Measurements from ENCODE around the gene PKN1.
"Not testable (repeated sequence)": the region's sequence is repeated elsewhere in the genome, so short reads cannot be mapped to it uniquely, and the experiment has no call there.

Gene PKN1

DNA sequence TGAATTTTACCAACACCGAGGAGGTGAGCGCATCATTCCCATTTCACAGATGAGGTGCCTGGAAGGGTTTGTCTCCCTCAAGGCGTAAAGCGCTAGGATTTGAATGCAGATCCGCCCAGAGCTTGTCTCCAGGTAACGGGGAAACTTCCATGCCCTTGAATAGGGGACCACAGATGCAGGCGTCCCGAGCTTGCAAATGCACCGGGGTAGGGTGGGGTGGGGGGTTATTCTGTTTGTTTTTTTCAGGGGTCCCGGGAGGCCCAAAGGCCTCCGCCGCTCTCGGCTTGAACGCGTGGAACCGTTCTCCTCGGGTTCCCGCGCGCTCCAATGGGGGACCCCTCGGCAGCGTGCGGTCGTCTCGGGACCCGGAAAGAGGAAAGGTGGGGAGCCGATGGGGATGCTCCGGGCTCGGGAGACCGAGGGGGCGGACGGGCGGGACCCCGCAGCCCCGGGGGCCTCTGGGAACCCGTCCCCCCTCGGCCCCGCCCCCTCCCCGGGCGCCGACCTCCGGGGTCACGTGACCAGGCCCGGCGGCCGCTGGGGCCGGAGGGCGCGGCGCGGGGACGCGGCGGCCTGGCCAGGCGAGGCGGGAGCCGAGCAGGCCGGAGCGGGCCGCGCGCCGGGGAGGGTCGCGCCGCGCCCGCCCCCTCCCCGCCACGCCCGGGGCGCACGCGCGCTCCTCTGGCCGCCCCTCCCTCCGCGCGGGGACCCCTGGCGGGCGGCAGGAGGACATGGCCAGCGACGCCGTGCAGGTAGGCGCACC is at the start of gene PKN1:
PKN1 (plus strand) TSS at position 516 of the 763 bp plus-strand sequence; CDS start at position 732, 216 bp downstream.
- peak; percentile 45 to 57 for DNase-seq

DNA sequence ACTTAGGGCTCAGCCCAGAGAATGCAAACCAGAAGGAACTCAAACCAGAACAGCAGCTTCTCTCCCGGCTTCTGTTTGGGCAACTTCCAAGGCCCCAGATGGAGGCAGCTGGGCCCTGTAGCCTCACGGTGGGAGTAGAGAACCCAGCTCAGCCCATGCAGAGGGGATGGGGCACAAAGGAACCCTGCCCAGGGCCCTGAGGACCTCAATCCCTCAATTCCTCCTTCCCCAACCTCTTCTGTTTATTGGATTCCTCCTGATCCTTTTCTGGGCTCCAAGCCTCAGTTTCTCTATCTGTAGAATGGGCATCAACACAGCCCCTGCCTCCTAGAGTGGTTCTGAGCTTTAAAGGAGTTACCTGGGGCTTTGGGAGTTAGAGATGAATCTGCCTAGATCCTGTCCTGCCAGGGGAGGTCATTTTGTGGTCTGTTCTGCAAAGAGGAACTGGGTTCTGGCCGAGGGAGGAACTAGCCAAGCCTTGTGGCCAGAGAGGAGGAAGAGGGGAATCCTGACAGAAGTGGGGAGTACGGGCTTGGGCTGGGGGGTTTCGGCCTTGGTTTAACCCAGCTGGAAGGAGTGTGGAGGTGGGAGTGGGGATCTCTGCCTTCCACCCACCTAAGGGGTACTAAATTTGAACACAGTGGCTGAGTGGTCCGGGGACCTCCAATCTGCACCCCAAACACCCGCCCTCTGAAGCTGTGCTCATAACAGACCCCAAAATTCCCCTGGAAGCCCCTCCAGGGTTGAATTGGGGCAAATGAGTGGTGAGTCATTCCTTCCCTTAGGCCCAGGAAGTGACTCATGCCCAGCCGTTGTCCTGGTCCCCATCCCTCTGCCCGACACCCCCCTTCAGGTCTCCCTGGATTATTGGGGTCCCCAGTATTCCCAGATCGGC is 49.2 kb upstream of the PKN1 start:
- DNase-seq: no peak

DNA sequence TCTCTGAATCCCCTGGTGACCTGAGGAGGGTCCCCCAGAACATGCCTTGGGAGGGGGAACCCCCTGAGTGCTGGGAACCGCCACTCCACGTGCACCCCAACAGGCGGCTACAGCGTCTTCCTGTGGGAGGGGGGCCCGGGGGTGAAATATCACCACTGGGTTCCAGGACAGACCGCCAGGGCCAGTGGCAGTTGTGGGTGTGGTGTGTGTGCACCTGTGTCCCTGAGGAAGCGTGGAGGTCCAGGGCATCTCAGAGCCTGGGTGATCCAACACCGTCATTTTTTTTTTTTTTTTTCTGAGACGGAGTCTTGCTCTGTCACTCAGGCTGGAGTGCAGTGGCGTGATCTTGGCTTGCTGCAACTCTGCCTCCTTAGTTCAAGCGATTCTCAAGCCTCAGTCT is 47.6 kb upstream of the PKN1 start:
- no peak for DNase-seq

DNA sequence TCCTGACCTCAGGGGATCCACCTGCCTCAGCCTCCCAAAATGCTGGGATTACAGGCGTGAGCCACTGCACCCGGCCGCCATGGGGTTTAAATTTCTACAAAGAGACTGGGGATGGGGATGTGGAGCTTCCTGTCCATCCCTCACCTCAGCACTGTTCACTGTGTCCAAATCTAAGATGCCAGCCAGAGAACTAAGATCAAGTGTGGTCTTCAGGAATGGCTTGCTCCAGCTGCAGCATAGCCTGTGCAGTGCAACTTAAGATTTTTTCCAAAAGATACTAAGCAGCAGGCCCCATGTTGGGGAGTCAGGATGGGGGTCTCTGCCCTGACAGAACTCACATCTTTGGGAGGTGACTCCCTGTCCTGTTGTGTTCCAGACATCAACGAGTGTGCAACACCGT is 42.6 kb upstream of the PKN1 start:
- no peak for DNase-seq

DNA sequence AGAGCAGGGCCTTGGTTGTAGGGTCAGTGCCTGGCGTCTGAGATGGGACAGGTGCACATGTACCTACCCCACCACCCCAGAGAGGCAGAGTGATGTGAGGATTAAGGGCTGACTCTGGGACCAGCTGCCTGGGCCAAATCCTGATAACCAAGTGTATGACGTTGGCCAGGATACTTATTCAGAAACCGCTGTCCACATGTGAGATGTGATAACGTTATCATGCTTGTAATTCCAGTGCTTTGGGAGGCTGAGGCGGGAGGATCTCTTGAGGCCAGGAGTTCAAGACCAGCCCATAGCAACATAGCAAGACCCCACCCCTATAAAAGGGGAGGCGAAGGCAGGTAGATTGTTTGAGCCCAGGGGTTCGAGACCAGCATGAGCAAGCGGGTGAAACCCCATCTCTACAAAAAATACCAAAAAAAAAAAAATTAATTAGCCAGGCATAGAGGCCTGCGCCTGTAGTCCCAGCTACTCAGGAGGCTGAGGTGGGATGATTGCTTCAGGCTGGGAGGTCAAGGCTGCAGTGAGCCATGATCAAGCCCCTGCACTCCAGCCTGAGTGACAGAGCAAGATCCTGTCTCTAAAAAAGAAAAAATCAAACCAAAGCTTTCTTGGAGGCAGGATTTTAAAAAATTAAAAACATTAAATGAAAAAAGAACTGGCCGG is 41.8 kb upstream of the PKN1 start:
- DNase-seq: no peak

DNA sequence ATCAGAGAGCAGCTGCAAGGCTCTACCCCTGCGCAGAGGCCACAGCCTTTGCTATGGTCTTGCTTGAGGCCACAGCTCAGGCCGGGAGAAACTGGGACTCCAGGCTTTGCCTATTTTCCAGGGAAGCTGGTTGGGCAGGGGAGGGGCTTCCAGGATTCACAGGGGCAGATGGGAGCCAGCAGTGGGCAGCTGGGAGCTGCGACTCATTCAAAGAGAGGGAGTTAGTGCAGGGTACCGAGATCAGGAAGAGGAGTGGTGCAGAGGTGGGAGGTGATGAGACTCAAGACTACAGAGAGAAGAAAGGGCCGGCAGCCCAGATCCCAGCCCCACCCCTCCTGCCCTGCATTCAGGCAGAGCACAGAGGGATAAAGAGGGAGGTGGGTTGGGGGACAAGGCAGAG is 39.8 kb upstream of the PKN1 start:
- DNase-seq: no peak

DNA sequence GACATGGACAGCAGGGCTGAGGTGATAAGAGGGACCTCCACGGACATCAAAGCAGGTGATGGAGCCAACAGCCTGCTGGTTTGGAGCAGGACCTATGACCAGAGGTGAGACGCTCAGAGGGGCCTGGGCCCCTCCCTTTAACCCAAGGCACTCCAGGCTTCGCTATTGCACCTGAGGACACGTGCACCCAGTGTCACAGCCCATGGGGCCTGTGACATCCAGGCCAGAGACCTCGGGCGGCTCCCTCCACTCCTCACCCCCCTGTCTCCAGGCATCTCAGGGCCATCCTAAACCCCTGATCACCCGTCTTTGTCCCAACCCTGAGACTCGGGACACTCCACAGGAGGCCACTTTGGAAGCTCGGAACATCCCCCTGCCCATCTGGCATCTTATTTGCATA is 38.9 kb upstream of the PKN1 start:
- no peak for DNase-seq

DNA sequence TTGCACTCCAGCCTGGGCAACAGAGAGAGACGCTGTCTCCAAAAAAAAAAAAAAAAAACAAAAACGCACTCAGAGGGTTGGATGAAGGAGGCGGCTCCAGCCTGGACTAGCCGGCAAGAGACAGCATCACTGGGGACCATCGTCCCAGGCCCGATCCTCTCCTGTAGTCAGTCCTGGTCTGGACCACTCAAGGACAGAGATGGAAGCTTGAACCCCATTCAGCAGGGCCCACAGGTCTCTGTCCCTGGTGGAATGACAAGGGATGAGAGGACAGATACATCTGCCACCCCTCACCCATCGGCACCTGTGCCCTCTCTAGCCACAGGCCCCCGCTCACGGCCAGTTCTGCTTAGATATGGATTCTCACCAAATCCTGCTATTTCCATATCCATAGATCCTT is 37.8 kb upstream of the PKN1 start:
- DNase-seq: no peak

DNA sequence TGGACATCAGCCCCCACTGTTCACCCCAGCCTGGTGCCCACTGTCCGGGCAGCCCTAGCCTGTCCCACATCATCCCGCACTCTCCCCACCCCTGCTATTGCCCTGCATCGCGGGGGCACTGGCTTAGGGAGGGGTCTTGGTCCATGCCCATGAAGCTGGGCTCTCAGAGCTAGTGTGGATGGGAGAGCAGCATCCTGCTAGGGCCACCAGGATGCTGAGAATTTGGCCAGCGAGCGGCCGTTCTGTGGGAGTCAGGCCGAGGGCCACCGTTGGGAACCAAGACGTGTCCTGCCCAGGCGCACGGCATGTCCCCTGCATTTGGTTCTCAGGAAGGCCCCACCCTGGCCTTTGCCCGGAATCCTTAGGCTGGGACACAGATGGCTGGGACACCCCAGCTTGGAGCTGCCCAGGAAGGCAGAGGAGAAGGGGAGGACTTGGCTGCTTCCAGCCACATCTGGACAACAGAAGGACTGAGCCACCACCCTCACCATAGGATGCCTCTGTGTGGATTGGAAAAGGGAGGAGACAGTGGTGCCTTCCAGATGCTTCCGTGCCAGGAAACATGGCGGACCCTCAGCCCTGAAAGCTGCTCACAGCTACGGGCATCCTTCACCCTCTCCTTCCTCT is 37.3 kb upstream of the PKN1 start:
- DNase-seq: no peak

DNA sequence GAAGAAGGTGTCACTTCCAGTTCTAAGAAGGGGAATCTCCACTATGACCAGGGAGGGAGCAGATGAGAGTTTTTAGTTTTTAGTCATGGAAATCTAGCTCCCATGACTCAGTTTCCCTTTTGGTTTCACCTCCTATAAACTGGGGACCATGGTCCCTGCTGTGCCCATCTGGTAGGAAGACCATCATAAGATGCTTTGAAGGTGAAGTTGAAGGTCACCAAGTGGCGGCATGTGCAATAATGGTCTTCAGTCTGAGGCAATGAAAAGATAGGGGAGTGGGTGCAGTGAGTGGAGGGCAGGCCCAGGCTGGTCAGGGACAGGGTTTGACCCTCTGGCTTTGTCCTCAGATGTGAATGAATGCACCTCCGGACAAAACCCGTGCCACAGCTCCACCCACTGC is 36.4 kb upstream of the PKN1 start:
- not testable (repeated sequence) for DNase-seq

DNA sequence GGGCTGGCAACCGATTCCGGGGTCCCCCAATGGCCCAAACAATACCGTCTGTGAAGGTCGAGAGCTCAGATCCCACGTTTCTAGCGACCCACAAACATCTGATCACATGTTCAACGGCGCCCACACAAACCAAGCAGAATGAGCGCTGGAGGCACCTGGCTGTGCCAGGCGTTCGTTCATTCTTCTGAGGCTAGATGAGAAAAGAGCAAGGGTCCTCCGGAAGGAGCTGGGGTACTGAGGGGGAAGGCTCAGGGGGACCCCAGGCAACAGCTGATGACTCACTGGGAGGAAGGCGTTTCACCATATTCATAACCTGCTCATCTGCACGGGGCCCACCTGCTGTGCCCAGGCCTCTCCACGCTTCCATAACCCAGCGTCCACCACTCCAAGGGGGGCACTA is 35.9 kb upstream of the PKN1 start:
- not testable (repeated sequence) for DNase-seq

DNA sequence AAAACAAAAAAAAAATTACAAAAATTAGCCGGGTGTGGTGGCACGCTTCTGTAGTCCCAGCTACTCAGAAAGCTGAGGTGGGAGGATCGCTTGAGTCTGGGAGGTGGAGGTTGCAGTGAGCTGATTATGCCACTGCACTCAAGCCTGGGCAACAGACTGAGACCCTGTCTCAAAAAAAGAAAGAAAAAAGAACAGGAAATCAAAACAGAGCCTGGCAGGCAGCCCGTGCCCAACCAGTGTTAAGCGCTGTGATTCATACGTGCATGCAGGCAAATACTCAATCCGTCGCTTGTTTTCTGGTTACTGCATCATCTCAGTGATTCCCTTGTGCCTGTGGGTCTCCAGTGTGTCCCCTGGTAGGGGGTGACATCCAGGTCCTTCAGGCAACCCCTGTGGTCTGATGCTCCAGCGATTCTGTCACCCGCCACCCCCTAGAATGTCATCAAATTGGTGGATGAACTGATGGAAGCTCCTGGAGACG is 32.1 kb upstream of the PKN1 start:
- DNase-seq: no peak

DNA sequence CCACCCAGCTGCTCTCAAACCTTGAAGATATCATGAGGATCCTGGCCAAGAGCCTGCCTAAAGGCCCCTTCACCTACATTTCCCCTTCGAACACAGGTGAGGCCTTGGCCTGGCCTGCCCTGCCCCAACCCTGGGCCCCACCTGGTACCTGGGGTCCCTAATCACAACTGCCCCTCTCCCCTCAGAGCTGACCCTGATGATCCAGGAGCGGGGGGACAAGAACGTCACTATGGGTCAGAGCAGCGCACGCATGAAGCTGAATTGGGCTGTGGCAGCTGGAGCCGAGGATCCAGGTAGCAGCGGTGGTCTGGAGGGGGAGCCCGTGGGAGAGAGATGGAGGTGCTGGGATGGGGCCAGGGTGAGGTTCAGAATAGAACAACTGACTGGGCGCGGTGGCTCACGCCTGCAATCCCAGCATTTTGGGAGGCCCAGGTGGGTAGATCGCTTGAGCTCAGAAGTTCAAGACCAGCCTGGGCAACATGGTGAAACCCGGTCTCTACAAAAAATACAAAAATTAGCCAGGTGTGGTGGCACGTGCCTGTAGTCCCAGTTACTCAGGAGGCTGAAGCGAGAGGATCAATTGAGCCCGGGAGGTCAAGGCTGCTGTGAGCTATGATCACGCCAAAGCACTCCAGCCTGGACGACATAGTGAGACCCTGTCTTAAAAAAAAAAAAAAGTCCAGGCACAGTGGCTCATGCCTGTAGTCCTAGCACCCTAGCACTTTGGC is 31.5 kb upstream of the PKN1 start:
- DNase-seq: no peak

DNA sequence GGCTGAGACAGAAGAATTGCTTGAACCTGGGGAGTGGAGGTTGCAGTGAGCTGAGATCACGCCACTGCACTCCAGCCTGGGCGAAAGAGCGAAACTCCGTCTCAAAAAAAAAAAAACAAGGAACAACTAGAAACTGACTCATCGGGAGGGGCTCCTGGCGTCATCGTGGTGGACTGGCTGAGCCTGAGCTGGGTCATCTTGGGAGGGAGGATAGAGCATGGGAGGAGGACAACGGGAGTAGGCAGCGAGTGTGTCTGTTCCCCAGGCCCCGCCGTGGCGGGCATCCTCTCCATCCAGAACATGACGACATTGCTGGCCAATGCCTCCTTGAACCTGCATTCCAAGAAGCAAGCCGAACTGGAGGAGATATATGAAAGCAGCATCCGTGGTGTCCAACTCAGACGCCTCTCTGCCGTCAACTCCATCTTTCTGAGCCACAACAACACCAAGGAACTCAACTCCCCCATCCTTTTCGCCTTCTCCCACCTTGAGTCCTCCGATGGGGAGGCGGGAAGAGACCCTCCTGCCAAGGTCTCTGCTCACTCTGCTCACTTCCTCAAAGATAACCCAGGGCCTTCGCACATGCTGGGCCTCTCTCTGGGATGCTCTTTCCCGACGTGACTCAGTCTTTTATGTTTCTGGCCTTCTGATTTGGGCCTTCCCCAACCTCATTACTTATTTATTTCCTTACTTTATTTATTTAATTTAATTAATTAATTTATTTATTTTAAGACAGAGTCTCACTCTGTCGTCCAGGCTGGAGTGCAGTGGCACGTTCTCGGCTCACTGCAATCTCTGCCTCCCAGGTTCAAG is 30.6 kb upstream of the PKN1 start:
- DNase-seq: no peak

DNA sequence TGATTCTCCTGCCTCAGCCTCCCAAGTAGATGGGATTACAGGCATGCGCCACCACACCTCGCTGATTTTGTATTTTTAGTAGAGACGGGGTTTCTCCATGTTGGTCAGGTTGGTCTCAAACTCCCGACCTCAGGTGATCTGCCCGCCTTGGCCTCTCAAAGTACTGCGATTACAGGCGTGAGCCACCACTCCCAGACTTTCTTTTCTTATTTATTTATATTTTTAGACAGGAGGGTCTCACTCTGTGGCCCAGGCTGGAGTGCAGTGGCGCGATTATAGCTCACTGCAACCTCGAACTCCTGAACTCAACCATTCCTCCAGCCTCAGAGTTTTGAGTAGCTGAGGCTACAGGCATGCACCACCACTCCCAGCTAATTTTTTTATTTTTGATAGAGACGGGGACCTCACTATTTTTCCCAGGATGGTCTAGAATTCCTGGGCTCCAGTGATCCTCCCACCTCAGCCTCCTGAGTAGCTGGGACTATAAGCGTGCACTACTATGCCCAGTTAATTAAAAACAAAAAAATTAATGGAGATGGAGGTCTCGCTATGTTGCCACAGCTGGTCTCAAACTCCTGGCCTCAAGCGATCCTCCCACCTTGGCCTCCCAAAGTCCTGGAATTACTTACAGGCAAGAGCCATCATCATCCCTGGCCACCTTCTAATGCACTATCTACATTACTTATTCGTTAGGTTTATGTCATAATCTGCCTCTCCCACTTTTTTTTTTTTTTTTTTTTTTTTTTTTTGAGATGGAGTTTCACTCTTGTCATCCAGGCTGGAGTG is 29.8 kb upstream of the PKN1 start:
- DNase-seq: not testable (repeated sequence)

DNA sequence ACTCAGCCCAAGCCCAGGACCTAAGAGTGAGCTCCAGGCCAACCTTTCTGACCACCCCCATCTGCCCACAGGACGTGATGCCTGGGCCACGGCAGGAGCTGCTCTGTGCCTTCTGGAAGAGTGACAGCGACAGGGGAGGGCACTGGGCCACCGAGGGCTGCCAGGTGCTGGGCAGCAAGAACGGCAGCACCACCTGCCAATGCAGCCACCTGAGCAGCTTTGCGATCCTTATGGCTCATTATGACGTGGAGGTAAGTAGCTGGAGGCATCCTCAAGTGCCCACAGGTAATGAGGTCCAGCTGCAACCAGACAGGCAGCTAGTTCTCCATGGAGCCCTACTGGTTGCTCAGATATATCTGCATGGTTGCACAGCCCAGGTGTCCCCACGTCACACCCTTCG is 28.8 kb upstream of the PKN1 start:
- no peak for DNase-seq

DNA sequence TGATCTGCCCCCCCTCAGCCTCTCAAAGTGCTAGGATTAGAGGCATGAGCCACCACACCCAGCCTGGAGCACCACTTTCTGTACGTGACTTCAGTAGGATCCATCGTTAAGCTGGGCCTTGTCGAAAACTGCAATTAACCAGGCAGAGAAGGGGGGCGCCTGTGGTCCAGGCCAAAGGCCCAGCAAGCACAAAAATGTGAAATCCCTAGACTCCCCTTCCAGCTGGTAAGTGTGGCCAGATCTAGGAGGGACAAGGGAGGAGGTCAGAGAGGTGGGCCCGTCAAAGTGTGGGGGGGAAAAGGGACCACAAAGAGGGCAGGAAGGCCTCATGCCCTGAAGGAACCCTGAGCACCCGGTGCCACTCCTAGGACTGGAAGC is 27.7 kb upstream of the PKN1 start:
- no peak for DNase-seq

DNA sequence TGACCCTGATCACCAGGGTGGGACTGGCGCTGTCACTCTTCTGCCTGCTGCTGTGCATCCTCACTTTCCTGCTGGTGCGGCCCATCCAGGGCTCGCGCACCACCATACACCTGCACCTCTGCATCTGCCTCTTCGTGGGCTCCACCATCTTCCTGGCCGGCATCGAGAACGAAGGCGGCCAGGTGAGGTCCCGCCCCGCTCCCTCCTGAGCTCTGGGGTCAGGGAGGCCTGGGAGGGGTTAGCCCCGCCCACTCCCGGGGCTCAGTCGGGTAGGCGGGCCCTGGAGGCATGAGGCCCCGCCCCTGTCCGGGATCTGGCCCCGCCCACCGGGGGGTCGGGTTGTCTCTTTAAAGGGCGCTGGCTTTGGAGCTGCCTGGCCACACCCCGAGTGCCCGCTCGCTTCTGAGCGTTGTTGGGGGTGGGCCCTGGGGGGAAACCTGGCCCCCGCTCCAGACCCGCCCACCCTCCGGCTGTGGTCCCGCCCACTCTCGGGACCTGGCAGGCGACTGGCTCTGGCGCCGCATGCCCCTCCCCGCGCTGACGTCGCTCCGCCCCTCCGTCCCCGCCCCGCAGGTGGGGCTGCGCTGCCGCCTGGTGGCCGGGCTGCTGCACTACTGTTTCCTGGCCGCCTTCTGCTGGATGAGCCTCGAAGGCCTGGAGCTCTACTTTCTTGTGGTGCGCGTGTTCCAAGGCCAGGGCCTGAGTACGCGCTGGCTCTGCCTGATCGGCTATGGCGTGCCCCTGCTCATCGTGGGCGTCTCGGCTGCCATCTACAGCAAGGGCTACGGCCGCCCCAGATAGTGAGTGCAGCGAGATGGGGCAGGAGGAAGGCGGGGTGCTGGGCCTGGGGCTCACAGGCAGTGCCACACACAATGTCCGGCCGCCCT is 27.1 kb upstream of the PKN1 start:
- DNase-seq: peak; percentile 91 to 96

DNA sequence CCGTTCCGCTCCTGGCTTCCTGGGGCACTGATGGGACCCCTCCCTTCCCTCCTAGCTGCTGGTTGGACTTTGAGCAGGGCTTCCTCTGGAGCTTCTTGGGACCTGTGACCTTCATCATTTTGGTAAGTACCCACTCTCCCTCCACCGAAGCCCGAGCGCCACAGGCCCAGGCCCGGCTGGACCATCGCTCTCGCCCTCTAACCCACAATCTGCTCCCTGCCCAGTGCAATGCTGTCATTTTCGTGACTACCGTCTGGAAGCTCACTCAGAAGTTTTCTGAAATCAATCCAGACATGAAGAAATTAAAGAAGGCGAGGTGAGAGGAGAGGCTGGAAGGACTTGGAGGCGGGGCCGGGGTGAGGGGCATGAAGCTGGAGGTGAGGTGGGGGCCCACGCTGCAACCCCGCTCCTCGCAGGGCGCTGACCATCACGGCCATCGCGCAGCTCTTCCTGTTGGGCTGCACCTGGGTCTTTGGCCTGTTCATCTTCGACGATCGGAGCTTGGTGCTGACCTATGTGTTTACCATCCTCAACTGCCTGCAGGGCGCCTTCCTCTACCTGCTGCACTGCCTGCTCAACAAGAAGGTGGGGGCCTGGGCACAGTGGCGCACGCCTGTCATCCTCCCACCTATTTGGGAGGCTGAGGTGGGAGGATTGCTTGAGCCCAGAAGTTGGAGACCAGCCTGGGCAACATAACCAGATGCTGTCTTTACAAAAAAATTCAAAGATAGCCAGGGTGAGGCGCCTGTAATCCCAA is 26.3 kb upstream of the PKN1 start:
- DNase-seq: no peak
